ENCODE results near the gene NRBP1. TPM values are rescaled to one million over a fixed set of nuclear protein-coding genes. Genes with fewer than 3 reads are reported as not detected.

NRBP1 gene
- 37.2 TPM for total RNA-seq

- peak; percentile 93 for ATAC-seq
- DNase-seq (ENCODE audit: low spot score): peak; percentile 95
These were observed at the start of gene NRBP1 for GRCh38 chr2:27428213-27428977. TSS of gene NRBP1 (plus strand) at chr2:27428631. CDS start at chr2:27433274, 4,643 bp downstream.

GRCh38 chr2:27378809-27379290 is 49.6 kb upstream of the NRBP1 start:
- DNase-seq (ENCODE audit: low spot score) (no peak), ATAC-seq (no peak)

- DNase-seq (ENCODE audit: low spot score): no peak
- ATAC-seq: no peak
These were observed 49.0 kb upstream of the NRBP1 start for GRCh38 chr2:27379383-27379835.

GRCh38 chr2:27379836-27380625 is 48.4 kb upstream of the NRBP1 start:
- DNase-seq (ENCODE audit: low spot score): no peak
- ATAC-seq: peak; percentile 56

- ATAC-seq: peak; percentile 80
These were observed 47.5 kb upstream of the NRBP1 start, which contains the start of gene ZNF513 for GRCh38 chr2:27380626-27381545. TSS of gene ZNF513 (minus strand) at chr2:27380734. CDS start at chr2:27380526, 208 bp downstream.

GRCh38 chr2:27381577-27382181 is 46.8 kb upstream of the NRBP1 start:
- DNase-seq (ENCODE audit: low spot score) (no peak), ATAC-seq (no peak)

More at GRCh38 chr2:27380626-27381545, 47.5 kb upstream of the NRBP1 start, which contains the start of gene ZNF513:
- peak; percentile 98 for DNase-seq (ENCODE audit: low spot score)

- ATAC-seq: no peak
- DNase-seq (ENCODE audit: low spot score): no peak
These were observed 37.4 kb upstream of the NRBP1 start for GRCh38 chr2:27390822-27391679.

- DNase-seq (ENCODE audit: low spot score) (no peak), ATAC-seq (no peak)
These were observed 35.2 kb upstream of the NRBP1 start for GRCh38 chr2:27393225-27393624.

GRCh38 chr2:27398962-27399361 is 29.5 kb upstream of the NRBP1 start:
- no peak for DNase-seq (ENCODE audit: low spot score)
- ATAC-seq: no peak

GRCh38 chr2:27400348-27401135 is 27.9 kb upstream of the NRBP1 start:
- DNase-seq (ENCODE audit: low spot score) (no peak), ATAC-seq (no peak)

- no peak for DNase-seq (ENCODE audit: low spot score)
- peak; percentile 20 for ATAC-seq
These were observed 20.5 kb upstream of the NRBP1 start for GRCh38 chr2:27407798-27408491.

- DNase-seq (ENCODE audit: low spot score) (no peak), ATAC-seq (peak; percentile 57)
These were observed 19.7 kb upstream of the NRBP1 start for GRCh38 chr2:27408601-27409320.

- peak; percentile 98 for ATAC-seq
These were observed 18.9 kb upstream of the NRBP1 start, which contains the start of gene PPM1G for GRCh38 chr2:27409321-27410073. TSS of gene PPM1G (minus strand) at chr2:27409591. CDS start at chr2:27409422, 169 bp downstream.

GRCh38 chr2:27412419-27413152 is 15.8 kb upstream of the NRBP1 start:
- ATAC-seq: no peak
- no peak for DNase-seq (ENCODE audit: low spot score)

More at GRCh38 chr2:27409321-27410073, 18.9 kb upstream of the NRBP1 start, which contains the start of gene PPM1G:
- peak; percentile 98 for DNase-seq (ENCODE audit: low spot score)

- ATAC-seq (no peak), DNase-seq (ENCODE audit: low spot score) (no peak)
These were observed 12.3 kb upstream of the NRBP1 start for GRCh38 chr2:27416151-27416550.
